ENCODE data around the gene C1orf159.

- no peak for TF ChIP-seq CTCF (IDR thresholded peaks at IDR 0.05; ENCODE audit: insufficient read depth, low read length, poor library complexity, severe bottlenecking)
- TF ChIP-seq EZH2phosphoT487 (conservative IDR thresholded peaks at IDR 0.05; ENCODE audit: low read length): no peak
These were observed 36.3 kb downstream of the C1orf159 start for GRCh38 chr1:1079408-1080121.
